ENCODE data around the gene HMGXB4. TPM values are rescaled to one million over a fixed set of nuclear protein-coding genes. Genes with fewer than 3 reads are reported as not detected.

The HMGXB4 gene
- polyA plus RNA-seq, 2 of the 4 experiments (the other 2 are of a cell fraction): 12.9 to 29.5 TPM

- peaks cover 20% of the 10 kb centered on the region for H3K4me1 ChIP-seq
- TF ChIP-seq TFCP2L1 (CRISPR knock-in tag; IDR thresholded peaks at IDR 0.05) (no peak), USF2 (IDR thresholded peaks at IDR 0.05) (no peak), HOXB5 (CRISPR knock-in tag; IDR thresholded peaks at IDR 0.05) (no peak), FOSB (CRISPR knock-in tag; IDR thresholded peaks at IDR 0.05) (no peak), MAZ (IDR thresholded peaks at IDR 0.05; ENCODE audit: borderline replicate concordance, low read depth, low read length) (no peak), CBX8 (IDR thresholded peaks at IDR 0.05) (no peak), FOSL2 (IDR thresholded peaks at IDR 0.05) (no peak), FOSL2 (CRISPR knock-in tag; IDR thresholded peaks at IDR 0.05) (no peak), PBX3 (IDR thresholded peaks at IDR 0.05) (no peak)
- no peak for ATAC-seq
- no peak overlapping the region for H3K4me3 ChIP-seq
- WGBS (ENCODE audit: missing lambda C conversion rate): 73% methylated on average over 10 of the region's 12 CpGs
- H3K4me2 ChIP-seq: no peak overlapping the region
- ChIA-PET POLR2A (no interaction called here), CTCF (no interaction called here)
- no peak overlapping the region for H3K27ac ChIP-seq
- DNase-seq (ENCODE audit: low read depth in 1 of 2, low spot score in 1 of 2): no peak
- FAIRE-seq: no peak
- no peaks in the 10 kb centered on the region for H3K9me3 ChIP-seq
Measured at GRCh38 chr22:35317680-35318290, 60.5 kb downstream of the HMGXB4 start.

- CTCF ChIA-PET: no interaction called here
- TF ChIP-seq ZC3H11A (IDR thresholded peaks at IDR 0.05): no peak
- TF ChIP-seq NR3C1 (IDR thresholded peaks at IDR 0.05): no peak
- TF ChIP-seq CTCF (IDR thresholded peaks at IDR 0.05): no peak
- no peak for TF ChIP-seq RCOR1 (IDR thresholded peaks at IDR 0.05; ENCODE audit: low read depth, low read length)
- TF ChIP-seq KDM1A (IDR thresholded peaks at IDR 0.05; ENCODE audit: low read depth): no peak
- no peak for TF ChIP-seq EHF (CRISPR knock-in tag; IDR thresholded peaks at IDR 0.05)
- TF ChIP-seq HEYL (CRISPR knock-in tag; IDR thresholded peaks at IDR 0.05): no peak
- TF ChIP-seq MAFK (IDR thresholded peaks at IDR 0.05; ENCODE audit: partially characterized antibody): no peak
- TF ChIP-seq RNF2 (IDR thresholded peaks at IDR 0.05; ENCODE audit: borderline replicate concordance, low read depth): no peak
- no peak for TF ChIP-seq CEBPB (IDR thresholded peaks at IDR 0.05)
- no peak for TF ChIP-seq JUN (IDR thresholded peaks at IDR 0.05)
- TF ChIP-seq CBX8 (IDR thresholded peaks at IDR 0.05): no peak
- no peaks in the 10 kb centered on the region for H3K9me3 ChIP-seq
- DNase-seq (ENCODE audit: low read depth in 1 of 2, low spot score in 1 of 2) (no peak), FAIRE-seq (no peak), ATAC-seq (no peak)
- 82% methylated on average over 22 of the region's 24 CpGs for WGBS (ENCODE audit: missing lambda C conversion rate)
- H3K4me2 ChIP-seq: no peak overlapping the region
- H3K27ac ChIP-seq: no peak overlapping the region
- POLR2A ChIA-PET: no interaction called here
- H3K4me3 ChIP-seq: no peak overlapping the region
- H3K4me1 ChIP-seq: peaks cover 12% of the 10 kb centered on the region
Measured at GRCh38 chr22:35318346-35319215, 61.3 kb downstream of the HMGXB4 start.

All from A549 (cell line).